ENCODE measurements around the gene SCAND1.

DNA sequence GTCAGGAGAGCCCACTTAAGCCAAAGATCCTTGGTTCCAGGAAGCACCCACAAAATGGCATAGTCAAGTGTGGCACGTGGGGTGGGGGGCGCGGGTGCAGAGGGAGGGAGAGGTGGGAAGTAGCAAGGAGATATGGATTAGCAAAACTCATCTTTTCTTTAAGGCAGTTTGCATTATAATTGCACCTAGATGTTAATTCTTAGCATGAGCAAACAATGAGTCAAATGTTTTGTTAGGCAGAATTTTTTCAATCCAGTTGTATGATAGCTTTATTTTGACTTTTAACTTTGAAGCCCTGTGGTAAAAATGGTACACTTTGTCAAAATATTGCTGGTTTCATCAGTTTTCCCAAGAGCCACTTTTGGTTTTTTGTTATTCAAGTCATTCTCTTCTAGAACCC lies 15.0 kb downstream of the SCAND1 start:
- no peak for TF ChIP-seq POLR2A (IDR thresholded peaks at IDR 0.05)
- TF ChIP-seq, protein P1, sequence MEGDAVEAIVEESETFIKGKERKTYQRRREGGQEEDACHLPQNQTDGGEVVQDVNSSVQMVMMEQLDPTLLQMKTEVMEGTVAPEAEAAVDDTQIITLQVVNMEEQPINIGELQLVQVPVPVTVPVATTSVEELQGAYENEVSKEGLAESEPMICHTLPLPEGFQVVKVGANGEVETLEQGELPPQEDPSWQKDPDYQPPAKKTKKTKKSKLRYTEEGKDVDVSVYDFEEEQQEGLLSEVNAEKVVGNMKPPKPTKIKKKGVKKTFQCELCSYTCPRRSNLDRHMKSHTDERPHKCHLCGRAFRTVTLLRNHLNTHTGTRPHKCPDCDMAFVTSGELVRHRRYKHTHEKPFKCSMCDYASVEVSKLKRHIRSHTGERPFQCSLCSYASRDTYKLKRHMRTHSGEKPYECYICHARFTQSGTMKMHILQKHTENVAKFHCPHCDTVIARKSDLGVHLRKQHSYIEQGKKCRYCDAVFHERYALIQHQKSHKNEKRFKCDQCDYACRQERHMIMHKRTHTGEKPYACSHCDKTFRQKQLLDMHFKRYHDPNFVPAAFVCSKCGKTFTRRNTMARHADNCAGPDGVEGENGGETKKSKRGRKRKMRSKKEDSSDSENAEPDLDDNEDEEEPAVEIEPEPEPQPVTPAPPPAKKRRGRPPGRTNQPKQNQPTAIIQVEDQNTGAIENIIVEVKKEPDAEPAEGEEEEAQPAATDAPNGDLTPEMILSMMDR (IDR thresholded peaks at IDR 0.05), result no peak

Measured in Peyer's patch (tissue), 4 donors.